ENCODE measurements around the gene CEP85. TPM values are rescaled to one million over a fixed set of nuclear protein-coding genes. Genes with fewer than 3 reads are reported as not detected.
"Not testable (repeated sequence)": the region's sequence is repeated elsewhere in the genome, so short reads cannot be mapped to it uniquely, and the experiment has no call there.

Gene CEP85
- total RNA-seq, 1 experiment from 2014 or later: 27.0 TPM

- DNase-seq (ENCODE audit: low spot score): no peak
Observed at GRCh38 chr1:26290122-26290881, 56.3 kb downstream of the CEP85 start.

DNA sequence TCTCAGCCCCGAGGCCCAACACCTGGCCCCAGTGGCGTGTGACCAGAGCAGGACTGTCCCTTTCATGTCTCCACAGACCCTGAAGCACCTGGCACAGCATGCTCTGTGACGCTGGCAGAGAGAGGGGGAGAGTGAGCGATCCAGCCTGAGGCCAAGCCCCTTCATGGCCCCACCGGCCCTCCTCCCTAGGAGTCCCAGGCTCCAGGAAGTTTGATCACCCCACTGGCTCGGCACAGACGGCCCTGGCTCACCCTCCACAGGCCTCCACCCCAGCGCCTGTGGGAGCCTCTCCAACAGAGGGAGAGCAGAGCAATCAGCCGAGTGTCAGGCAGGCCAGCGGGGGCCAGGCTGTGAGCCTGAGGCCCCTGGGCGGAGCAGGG lies 56.9 kb downstream of the CEP85 start:
- no peak for DNase-seq (ENCODE audit: low spot score)

- DNase-seq (ENCODE audit: low spot score): no peak
Observed at GRCh38 chr1:26291433-26291832, 57.4 kb downstream of the CEP85 start.

GRCh38 chr1:26291939-26292338 lies 57.9 kb downstream of the CEP85 start:
- DNase-seq (ENCODE audit: low spot score): no peak

- not testable (repeated sequence) for DNase-seq (ENCODE audit: low spot score)
Observed at GRCh38 chr1:26292735-26293134, 58.7 kb downstream of the CEP85 start.

- no peak for DNase-seq (ENCODE audit: low spot score)
Observed at GRCh38 chr1:26293911-26294463, 60.0 kb downstream of the CEP85 start.

DNA sequence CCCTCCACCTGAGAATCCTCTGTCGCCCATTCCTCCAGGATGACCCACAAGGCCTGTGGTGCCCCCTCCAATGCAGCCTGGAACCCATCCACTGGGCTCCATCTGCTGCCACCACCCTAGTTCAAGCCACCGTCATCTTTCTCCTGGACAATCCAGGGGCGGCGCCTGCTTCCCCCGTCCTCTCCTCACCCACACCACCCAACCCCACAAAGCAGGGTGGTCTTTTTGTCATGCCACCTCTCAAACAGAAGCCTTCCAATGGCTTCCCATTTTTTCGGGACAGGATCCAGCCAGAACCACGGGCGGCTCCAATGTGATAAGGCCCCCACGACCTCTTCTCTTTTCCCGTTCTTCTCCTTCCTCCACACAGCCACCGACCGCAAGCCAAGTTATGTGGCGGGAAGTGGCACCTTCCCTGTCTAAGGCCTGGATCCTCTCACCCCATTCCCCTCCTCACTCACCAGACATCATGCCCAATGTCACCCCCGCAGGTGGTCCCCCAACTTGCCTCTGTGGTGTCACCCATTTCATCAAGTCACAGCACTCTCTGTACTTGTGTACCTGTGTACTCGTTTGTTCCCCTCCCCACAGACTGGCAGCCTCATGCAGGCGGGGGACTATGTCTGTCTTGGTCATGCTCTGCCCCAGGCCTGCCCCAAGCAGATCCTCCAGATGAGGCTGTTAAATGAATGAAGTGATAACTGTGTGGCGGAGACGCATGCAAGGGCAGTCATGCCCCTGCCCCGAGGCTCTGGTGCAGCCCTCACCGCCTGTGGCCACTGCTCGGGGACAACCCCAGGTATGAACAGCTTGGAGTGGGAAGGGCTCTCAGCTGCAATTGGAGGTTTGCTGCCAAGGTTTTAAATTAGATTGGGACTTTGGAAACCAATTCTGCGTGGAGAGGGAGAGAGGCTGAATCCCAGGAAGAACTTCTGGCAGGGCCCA lies 61.5 kb downstream of the CEP85 start:
- DNase-seq (ENCODE audit: low spot score): no peak

GRCh38 chr1:26296340-26297056 lies 62.5 kb downstream of the CEP85 start:
- no peak for DNase-seq (ENCODE audit: low spot score)

GRCh38 chr1:26297057-26297790 lies 63.2 kb downstream of the CEP85 start:
- DNase-seq (ENCODE audit: low spot score): no peak

DNA sequence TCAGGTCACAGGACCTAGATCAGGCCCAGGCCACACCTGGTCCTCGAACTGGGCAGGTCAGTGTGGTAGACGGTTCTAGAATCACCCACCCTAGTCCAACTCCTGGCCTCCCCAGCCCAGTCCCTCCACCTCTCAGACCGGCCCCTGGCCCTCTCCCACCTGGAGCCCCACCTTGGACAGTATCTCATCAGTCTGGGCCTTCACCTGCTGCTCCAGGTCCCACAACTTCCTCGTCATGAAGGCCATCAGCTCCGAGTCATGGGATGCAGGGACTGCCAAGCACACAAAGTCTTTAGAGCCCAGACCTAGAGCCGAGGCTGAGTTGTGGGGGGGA lies 63.8 kb downstream of the CEP85 start:
- no peak for DNase-seq (ENCODE audit: low spot score)

- no peak for DNase-seq (ENCODE audit: low spot score)
Observed at GRCh38 chr1:26300578-26301275, 66.7 kb downstream of the CEP85 start.

GRCh38 chr1:26302733-26303405 lies 68.9 kb downstream of the CEP85 start:
- DNase-seq (ENCODE audit: low spot score): peak; percentile 19

GRCh38 chr1:26305667-26306289 lies 71.8 kb downstream of the CEP85 start:
- no peak for DNase-seq (ENCODE audit: low spot score)

GRCh38 chr1:26306290-26307229 lies 72.6 kb downstream of the CEP85 start, which contains the start of gene UBXN11:
Gene UBXN11 (minus strand): TSS chr1:26306636. CDS start chr1:26302883, 3,753 bp downstream.
- peak; percentile 97 for DNase-seq (ENCODE audit: low spot score)

- no peak for DNase-seq (ENCODE audit: low spot score)
Observed at GRCh38 chr1:26307363-26307781, 73.4 kb downstream of the CEP85 start.

- DNase-seq (ENCODE audit: low spot score): not testable (repeated sequence)
Observed at GRCh38 chr1:26307966-26308899, 74.2 kb downstream of the CEP85 start.

- DNase-seq (ENCODE audit: low spot score): no peak
Observed at GRCh38 chr1:26314501-26314900, 80.5 kb downstream of the CEP85 start.
